HepG2 (cell line): ENCODE data around the gene TMEM86B.

Source experiments
- CBX5 ChIP-seq: sonication (generic); formaldehyde crosslinking; IDR thresholded peaks from 2 replicates; pipeline ENCODE4 v1.4.0; 2020; ENCODE audit warnings: missing genetic modification reagents, borderline replicate concordance
- CTCF ChIP-seq: sonication (generic); formaldehyde crosslinking; IDR thresholded peaks from 2 replicates; pipeline ENCODE4 v1.5.0; 2020; ENCODE audit warnings: mild to moderate bottlenecking, missing genetic modification reagents, moderate library complexity
- EZH2 ChIP-seq: conservative IDR thresholded peaks from 2 replicates; pipeline ENCODE4 v1.6.1; 2012; ENCODE audit warnings: mild to moderate bottlenecking, low read depth, low read length, moderate library complexity
- MAZ ChIP-seq, 2 experiments: sonication (generic) in 1 of 2; formaldehyde crosslinking in 1 of 2; IDR thresholded peaks; 2 replicates each; pipeline versions ENCODE4 v1.5.0 to v1.6.1; 2012 to 2020; ENCODE audit warnings: low read depth in 2 of 2, mild to moderate bottlenecking in 2 of 2, borderline replicate concordance in 1 of 2, improper control_type of control experiment in 1 of 2, low read length in 1 of 2, missing genetic modification reagents in 1 of 2, moderate library complexity in 1 of 2
- NBN ChIP-seq: fragments of 450-650 bp; conservative IDR thresholded peaks from 2 replicates; pipeline ENCODE4 v1.6.1; 2017
- PRDM10 ChIP-seq: sonication (generic); formaldehyde crosslinking; IDR thresholded peaks from 2 replicates; pipeline ENCODE4 v1.4.0; 2020; ENCODE audit warnings: low read depth, missing genetic modification reagents
- RFX3 ChIP-seq: IDR thresholded peaks from 2 replicates; pipeline ENCODE4 v1.6.1; 2016; ENCODE audit warnings: missing biosample characterization, missing genetic modification reagents
- SMARCC2 ChIP-seq: fragments of 450-650 bp; IDR thresholded peaks from 2 replicates; pipeline ENCODE4 v1.6.1; 2017; ENCODE audit warnings: antibody characterized with exemption, mild to moderate bottlenecking
- ZNF274 ChIP-seq: sonication (generic); formaldehyde crosslinking; IDR thresholded peaks from 2 replicates; pipeline ENCODE4 v1.5.1; 2020; ENCODE audit warnings: mild to moderate bottlenecking, missing genetic modification reagents
- ZNF446 ChIP-seq: sonication (generic); formaldehyde crosslinking; IDR thresholded peaks from 2 replicates; pipeline ENCODE4 v1.5.0; 2020; ENCODE audit warnings: mild to moderate bottlenecking, missing genetic modification reagents
- ZNF577 ChIP-seq: sonication (generic); formaldehyde crosslinking; IDR thresholded peaks from 2 replicates; pipeline ENCODE4 v1.4.0; 2020; ENCODE audit warnings: mild to moderate bottlenecking, low read depth, missing genetic modification reagents, borderline replicate concordance
- TF ChIP-seq, protein P1 (sequence below): sonication (generic); formaldehyde crosslinking; IDR thresholded peaks from one replicate; pipeline ENCODE4 v1.5.1; 2020; ENCODE audit warnings: mild to moderate bottlenecking, missing genetic modification reagents; ENCODE audit errors: not compliant biosample characterization

DNA sequence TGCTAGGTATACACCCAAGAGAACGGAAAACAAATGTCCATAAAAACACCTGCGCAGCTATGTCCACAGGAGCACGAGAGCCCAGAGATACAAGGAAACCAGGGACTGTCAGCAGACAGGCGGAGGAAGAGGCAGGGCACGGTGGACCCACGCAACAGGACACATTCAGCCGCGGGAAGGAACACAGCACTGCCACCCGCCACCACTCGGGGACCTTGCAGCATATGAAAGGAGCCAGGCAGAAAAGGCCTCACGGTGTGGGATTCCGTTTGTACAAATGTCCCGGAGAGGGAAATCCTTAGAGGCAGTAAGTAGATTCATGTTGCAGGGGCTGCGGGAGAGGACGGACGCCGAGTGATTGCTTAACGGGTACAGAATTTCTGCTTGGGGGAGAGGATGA is 43.6 kb upstream of the TMEM86B start:
- TF ChIP-seq SMARCC2 = no peak
- no peak for TF ChIP-seq MAZ (IDR thresholded peaks at IDR 0.05; ENCODE audit: borderline replicate concordance, low read depth, low read length)
- TF ChIP-seq MAZ (CRISPR knock-in tag; IDR thresholded peaks at IDR 0.05; ENCODE audit: low read depth) = no peak
- no peak for TF ChIP-seq ZNF446 (CRISPR knock-in tag)
- no peak for TF ChIP-seq CTCF (CRISPR knock-in tag)
- TF ChIP-seq EZH2 = no peak
- no peak for TF ChIP-seq NBN
- TF ChIP-seq RFX3 (CRISPR knock-in tag) = no peak
- TF ChIP-seq CBX5 (CRISPR knock-in tag) = no peak
- no peak for TF ChIP-seq PRDM10 (CRISPR knock-in tag)
- TF ChIP-seq ZNF274 = no peak
- no peak for TF ChIP-seq ZNF577 (CRISPR knock-in tag)
- TF ChIP-seq, protein P1, sequence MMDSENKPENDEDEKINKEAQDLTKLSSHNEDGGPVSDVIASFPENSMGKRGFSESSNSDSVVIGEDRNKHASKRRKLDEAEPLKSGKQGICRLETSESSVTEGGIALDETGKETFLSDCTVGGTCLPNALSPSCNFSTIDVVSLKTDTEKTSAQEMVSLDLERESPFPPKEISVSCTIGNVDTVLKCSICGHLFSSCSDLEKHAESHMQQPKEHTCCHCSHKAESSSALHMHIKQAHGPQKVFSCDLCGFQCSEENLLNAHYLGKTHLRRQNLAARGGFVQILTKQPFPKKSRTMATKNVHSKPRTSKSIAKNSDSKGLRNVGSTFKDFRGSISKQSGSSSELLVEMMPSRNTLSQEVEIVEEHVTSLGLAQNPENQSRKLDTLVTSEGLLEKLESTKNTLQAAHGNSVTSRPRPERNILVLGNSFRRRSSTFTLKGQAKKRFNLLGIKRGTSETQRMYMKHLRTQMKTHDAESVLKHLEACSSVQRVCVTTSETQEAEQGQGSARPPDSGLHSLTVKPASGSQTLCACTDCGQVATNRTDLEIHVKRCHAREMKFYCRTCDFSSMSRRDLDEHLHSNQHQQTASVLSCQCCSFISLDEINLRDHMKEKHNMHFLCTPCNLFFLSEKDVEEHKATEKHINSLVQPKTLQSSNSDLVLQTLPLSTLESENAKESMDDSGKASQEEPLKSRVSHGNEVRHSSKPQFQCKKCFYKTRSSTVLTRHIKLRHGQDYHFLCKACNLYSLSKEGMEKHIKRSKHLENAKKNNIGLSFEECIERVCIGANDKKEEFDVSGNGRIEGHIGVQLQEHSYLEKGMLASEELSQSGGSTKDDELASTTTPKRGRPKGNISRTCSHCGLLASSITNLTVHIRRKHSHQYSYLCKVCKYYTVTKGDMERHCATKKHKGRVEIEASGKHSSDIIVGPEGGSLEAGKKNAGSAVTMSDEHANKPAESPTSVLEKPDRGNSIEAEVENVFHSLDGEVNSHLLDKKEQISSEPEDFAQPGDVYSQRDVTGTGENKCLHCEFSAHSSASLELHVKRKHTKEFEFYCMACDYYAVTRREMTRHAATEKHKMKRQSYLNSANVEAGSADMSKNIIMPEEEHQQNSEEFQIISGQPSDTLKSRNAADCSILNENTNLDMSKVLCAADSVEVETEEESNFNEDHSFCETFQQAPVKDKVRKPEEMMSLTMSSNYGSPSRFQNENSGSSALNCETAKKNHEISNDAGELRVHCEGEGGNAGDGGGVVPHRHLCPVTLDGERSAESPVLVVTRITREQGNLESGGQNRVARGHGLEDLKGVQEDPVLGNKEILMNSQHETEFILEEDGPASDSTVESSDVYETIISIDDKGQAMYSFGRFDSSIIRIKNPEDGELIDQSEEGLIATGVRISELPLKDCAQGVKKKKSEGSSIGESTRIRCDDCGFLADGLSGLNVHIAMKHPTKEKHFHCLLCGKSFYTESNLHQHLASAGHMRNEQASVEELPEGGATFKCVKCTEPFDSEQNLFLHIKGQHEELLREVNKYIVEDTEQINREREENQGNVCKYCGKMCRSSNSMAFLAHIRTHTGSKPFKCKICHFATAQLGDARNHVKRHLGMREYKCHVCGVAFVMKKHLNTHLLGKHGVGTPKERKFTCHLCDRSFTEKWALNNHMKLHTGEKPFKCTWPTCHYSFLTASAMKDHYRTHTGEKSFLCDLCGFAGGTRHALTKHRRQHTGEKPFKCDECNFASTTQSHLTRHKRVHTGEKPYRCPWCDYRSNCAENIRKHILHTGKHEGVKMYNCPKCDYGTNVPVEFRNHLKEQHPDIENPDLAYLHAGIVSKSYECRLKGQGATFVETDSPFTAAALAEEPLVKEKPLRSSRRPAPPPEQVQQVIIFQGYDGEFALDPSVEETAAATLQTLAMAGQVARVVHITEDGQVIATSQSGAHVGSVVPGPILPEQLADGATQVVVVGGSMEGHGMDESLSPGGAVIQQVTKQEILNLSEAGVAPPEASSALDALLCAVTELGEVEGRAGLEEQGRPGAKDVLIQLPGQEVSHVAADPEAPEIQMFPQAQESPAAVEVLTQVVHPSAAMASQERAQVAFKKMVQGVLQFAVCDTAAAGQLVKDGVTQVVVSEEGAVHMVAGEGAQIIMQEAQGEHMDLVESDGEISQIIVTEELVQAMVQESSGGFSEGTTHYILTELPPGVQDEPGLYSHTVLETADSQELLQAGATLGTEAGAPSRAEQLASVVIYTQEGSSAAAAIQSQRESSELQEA = no peak
